Lung microvascular endothelial cell (primary cell): ENCODE data around the gene ZNF391. TPM values are rescaled to one million over a fixed set of nuclear protein-coding genes. Genes with fewer than 3 reads are reported as not detected.
A peak's percentile ranks its signal among the peaks of the same experiment; 100 is the strongest.
"Not testable (repeated sequence)": the region's sequence is repeated elsewhere in the genome, so short reads cannot be mapped to it uniquely, and the experiment has no call there.

ENCODE experiments used
- DNase-seq, 2 donors: peaks; one replicate each; pipeline versions ENCODE4 v3.0.0 to v3.0.0-alpha.2; 2010; ENCODE audit warnings: low read depth in 2 of 2
- total RNA-seq: library from RNA; depleted of rRNA; stranded (reverse); fragments of >200 nt; gene quantifications from 2 replicates; pipeline ENCODE4 v1.2.1, GENCODE V29; 2014

The ZNF391 gene
- total RNA-seq, 1 donor from 2014 or later = 0.20 TPM

GRCh38 chr6:27422651-27423332 lies 34.2 kb downstream of the ZNF391 start:
- DNase-seq = no peak

- not testable (repeated sequence) for DNase-seq
Observed at GRCh38 chr6:27424851-27425250, 36.3 kb downstream of the ZNF391 start.

- no peak for DNase-seq
Observed at GRCh38 chr6:27426045-27426620, 37.6 kb downstream of the ZNF391 start.

GRCh38 chr6:27428502-27428901 lies 39.9 kb downstream of the ZNF391 start:
- no peak for DNase-seq

GRCh38 chr6:27428966-27429365 lies 40.4 kb downstream of the ZNF391 start:
- no peak for DNase-seq

- DNase-seq = no peak
Observed at GRCh38 chr6:27433714-27434113, 45.2 kb downstream of the ZNF391 start.

GRCh38 chr6:27439371-27439770 lies 50.8 kb downstream of the ZNF391 start:
- no peak for DNase-seq

GRCh38 chr6:27441001-27441400 lies 52.4 kb downstream of the ZNF391 start:
- DNase-seq = no peak

GRCh38 chr6:27442932-27443331 lies 54.4 kb downstream of the ZNF391 start:
- DNase-seq = no peak

GRCh38 chr6:27448456-27448855 lies 59.9 kb downstream of the ZNF391 start:
- no peak for DNase-seq

- DNase-seq = no peak
Observed at GRCh38 chr6:27451660-27452390, 63.3 kb downstream of the ZNF391 start.

GRCh38 chr6:27452496-27452897 lies 63.9 kb downstream of the ZNF391 start:
- DNase-seq = peak in 1 of 2 donors; percentile 6

Other genes with a start within 250 kb of the ZNF391 start
- gene PRSS16, start 141.1 kb upstream of the ZNF391 start, total RNA-seq = 0.22 TPM in 1 of 2 replicates, not detected in the other
- gene POM121L2, start 76.5 kb upstream of the ZNF391 start, total RNA-seq = not detected in 2 replicates
- gene ZNF184, start 84.3 kb downstream of the ZNF391 start, total RNA-seq = 3.9 and 4.4 TPM in 2 replicates